SK-N-SH (cell line): ENCODE results near the gene RPS6KA5. TPM values are rescaled to one million over a fixed set of nuclear protein-coding genes. Genes with fewer than 3 reads are reported as not detected.

ENCODE experiments used
- CTCF ChIA-PET: fragments of 300-600, 350-600 bp; formaldehyde crosslinking; extraction: SDS; loops from one replicate; lab custom pipeline; 2021; lab: Yijun Ruan, JAX
- POLR2A ChIA-PET: fragments of 350-600 bp; sonication (Branson Sonifier 250); formaldehyde crosslinking; extraction: SDS; loops from one replicate; lab custom pipeline; 2020; ENCODE audit warnings: antibody characterized with exemption, inconsistent platforms; lab: Yijun Ruan, JAX
- DNase-seq: peaks from one replicate; pipeline ENCODE4 v3.0.0; 2012
- H2AFZ ChIP-seq: fragments of 200-600 bp; sonication (generic); 2 replicates; pipeline ENCODE4 v1.8.1; 2016; ENCODE audit warnings: antibody characterized with exemption, mild to moderate bottlenecking, low read depth
- H3F3A ChIP-seq: fragments of 200-600 bp; sonication (generic); replicated peaks from 2 replicates; pipeline ENCODE3; 2016; ENCODE audit warnings: antibody characterized with exemption, mild to moderate bottlenecking; ENCODE audit not compliant: insufficient read depth
- H3K27ac ChIP-seq, 2 experiments: fragments of 200-500 bp in 1 of 2; fragments of 200-600 bp in 1 of 2; sonication (Bioruptor generic) in 1 of 2; sonication (generic), shearing (Covaris generic) in 1 of 2; 2 replicates each; pipeline versions ENCODE4 v1.5.1 to v1.6.1; 2014 to 2016; ENCODE audit warnings: low read depth in 2 of 2, inconsistent platforms in 1 of 2, low read length in 1 of 2, mild to moderate bottlenecking in 1 of 2, mixed read lengths in 1 of 2
- H3K27me3 ChIP-seq: fragments of 200-600 bp; sonication (generic), shearing (Covaris generic); 2 replicates; pipeline ENCODE4 v1.6.1; 2016; ENCODE audit warnings: mixed run types; ENCODE audit not compliant: insufficient read depth
- H3K36me3 ChIP-seq, 2 experiments: fragments of 200-500 bp in 1 of 2; fragments of 200-600 bp in 1 of 2; sonication (Bioruptor generic) in 1 of 2; sonication (generic) in 1 of 2; replicated peaks in 1 of 2; 2 replicates each; pipeline versions ENCODE3 to v1.5.1; 2014 to 2016; ENCODE audit warnings: low read length in 1 of 2, mild to moderate bottlenecking in 1 of 2; ENCODE audit not compliant: insufficient read depth in 2 of 2, control insufficient read depth in 1 of 2
- H3K4me1 ChIP-seq, 2 experiments: fragments of 200-500 bp in 1 of 2; fragments of 200-600 bp in 1 of 2; sonication (Bioruptor generic) in 1 of 2; sonication (generic), shearing (Covaris generic) in 1 of 2; 2 replicates each; pipeline versions ENCODE4 v1.5.1 to v1.6.1; 2014 to 2016; ENCODE audit warnings: low read depth in 1 of 2, low read length in 1 of 2, mixed run types in 1 of 2; ENCODE audit not compliant: insufficient read depth in 2 of 2, control insufficient read depth in 1 of 2
- H3K4me2 ChIP-seq: fragments of 200-600 bp; sonication (generic), shearing (Covaris generic); 2 replicates; pipeline ENCODE4 v1.6.1; 2017; ENCODE audit warnings: mixed run types
- H3K4me3 ChIP-seq, 2 experiments: fragments of 200-500 bp in 1 of 2; fragments of 200-600 bp in 1 of 2; sonication (Bioruptor generic) in 1 of 2; sonication (generic), shearing (Covaris generic) in 1 of 2; 2 replicates each; pipeline versions ENCODE4 v1.5.1 to v1.8.1; 2014 to 2016; ENCODE audit warnings: low read depth in 2 of 2, inconsistent platforms in 1 of 2, low read length in 1 of 2, mild to moderate bottlenecking in 1 of 2, mixed read lengths in 1 of 2, moderate library complexity in 1 of 2
- H3K79me2 ChIP-seq: fragments of 200-600 bp; sonication (generic); 2 replicates; pipeline ENCODE4 v1.8.1; 2017; ENCODE audit warnings: mild to moderate bottlenecking; ENCODE audit not compliant: insufficient read depth
- H3K9ac ChIP-seq: fragments of 200-600 bp; sonication (generic); 2 replicates; pipeline ENCODE4 v1.6.1; 2017; ENCODE audit warnings: mixed run types
- H3K9me2 ChIP-seq: fragments of 200-600 bp; sonication (generic); 2 replicates; pipeline ENCODE4 v1.6.1; 2017; ENCODE audit warnings: mixed run types
- H3K9me3 ChIP-seq: fragments of 200-600 bp; sonication (generic); 2 replicates; pipeline ENCODE4 v1.6.1; 2017; ENCODE audit warnings: mixed run types, mild to moderate bottlenecking, moderate library complexity
- H4K20me1 ChIP-seq: fragments of 200-600 bp; sonication (generic); 2 replicates; pipeline ENCODE4 v1.6.1; 2017; ENCODE audit warnings: mild to moderate bottlenecking, mixed run types; ENCODE audit not compliant: insufficient read depth
- CHD2 ChIP-seq: fragments of 150-350 bp; IDR thresholded peaks from 2 replicates; pipeline ENCODE4 v1.6.1; 2018; ENCODE audit warnings: low read length; ENCODE audit not compliant: partially characterized antibody
- EP300 ChIP-seq, 2 experiments: IDR thresholded peaks; 2 replicates each; pipeline versions ENCODE4 v1.4.0 to v1.6.1; 2012; ENCODE audit warnings: borderline replicate concordance in 1 of 2, low read depth in 1 of 2, low read length in 1 of 2
- FOXM1 ChIP-seq: IDR thresholded peaks from 2 replicates; pipeline ENCODE4 v1.4.0; 2012; ENCODE audit warnings: low read depth, mild to moderate bottlenecking
- GATA2 ChIP-seq: sonication (generic); formaldehyde crosslinking; IDR thresholded peaks from 2 replicates; pipeline ENCODE4 v1.5.0; 2020; ENCODE audit warnings: mild to moderate bottlenecking, missing genetic modification reagents
- IRF3 ChIP-seq: fragments of 150-350 bp; IDR thresholded peaks from 2 replicates; pipeline ENCODE4 v1.6.1; 2016; ENCODE audit warnings: mild to moderate bottlenecking, low read depth, low read length
- JUND ChIP-seq: IDR thresholded peaks from 2 replicates; pipeline ENCODE4 v1.4.0; 2012
- MAX ChIP-seq: IDR thresholded peaks from 2 replicates; pipeline ENCODE4 v1.4.0; 2012; ENCODE audit warnings: low read depth
- MXI1 ChIP-seq: IDR thresholded peaks from 2 replicates; pipeline ENCODE4 v1.6.1; 2012; ENCODE audit warnings: mild to moderate bottlenecking, low read depth, low read length, improper control_type of control experiment
- PBX3 ChIP-seq: IDR thresholded peaks from 2 replicates; pipeline ENCODE4; 2012
- POLR2AphosphoS5 ChIP-seq: IDR thresholded peaks from 2 replicates; pipeline ENCODE4 v1.6.1; 2012; ENCODE audit warnings: low read depth, low read length
- RAD21 ChIP-seq: IDR thresholded peaks from 2 replicates; pipeline ENCODE4 v1.6.1; 2012; ENCODE audit warnings: mild to moderate bottlenecking, low read length
- RCOR1 ChIP-seq: fragments of 150-350 bp; IDR thresholded peaks from 2 replicates; pipeline ENCODE4 v1.6.1; 2017; ENCODE audit warnings: antibody characterized with exemption, low read length
- REST ChIP-seq: IDR thresholded peaks from 2 replicates; pipeline ENCODE4 v1.6.1; 2012; ENCODE audit warnings: mild to moderate bottlenecking, low read depth, low read length, moderate library complexity
- RXRA ChIP-seq: IDR thresholded peaks from 2 replicates; pipeline ENCODE4 v1.4.0; 2012; ENCODE audit warnings: low read depth, mild to moderate bottlenecking, borderline replicate concordance
- SIN3A ChIP-seq: IDR thresholded peaks from 2 replicates; pipeline ENCODE4 v1.6.1; 2012; ENCODE audit warnings: low read depth, mild to moderate bottlenecking, low read length, moderate library complexity, borderline replicate concordance
- TAF1 ChIP-seq: IDR thresholded peaks from 2 replicates; pipeline ENCODE4 v1.6.1; 2012; ENCODE audit warnings: low read depth, mild to moderate bottlenecking, low read length, moderate library complexity, borderline replicate concordance
- TCF12 ChIP-seq: IDR thresholded peaks from 2 replicates; pipeline ENCODE4 v1.4.0; 2012
- TEAD4 ChIP-seq: IDR thresholded peaks from 2 replicates; pipeline ENCODE4 v1.4.0; 2012; ENCODE audit warnings: mild to moderate bottlenecking, borderline replicate concordance; ENCODE audit not compliant: insufficient read depth
- YY1 ChIP-seq: IDR thresholded peaks from 2 replicates; pipeline ENCODE4 v1.4.0; 2012; ENCODE audit warnings: low read depth, mild to moderate bottlenecking
- WGBS: methylation state at CpG from one replicate; pipeline ENCODE4 v1.1.6; 2017; ENCODE audit warnings: low lambda C conversion rate; 5-methylcytosine and 5-hydroxymethylcytosine counted together
- polyA plus RNA-seq, 3 experiments: library from polyadenylated mRNA; depleted of rRNA; stranded (reverse); fragments of >200 nt; gene quantifications; 2 replicates each; pipeline ENCODE4 v1.2.3, GENCODE V29; 2012
- TF ChIP-seq, protein P1 (sequence below): IDR thresholded peaks from 2 replicates; pipeline ENCODE4 v1.4.0; 2012; ENCODE audit warnings: low read depth, borderline replicate concordance
- TF ChIP-seq, protein P2 (sequence below): fragments of 200-600 bp; sonication (generic); IDR thresholded peaks from 2 replicates; pipeline ENCODE4 v1.6.1; 2017; ENCODE audit warnings: antibody characterized with exemption, mild to moderate bottlenecking, moderate library complexity
- TF ChIP-seq, protein P3 (sequence below): fragments of 150-350 bp; IDR thresholded peaks from 2 replicates; pipeline ENCODE4 v1.6.1; 2017; ENCODE audit warnings: antibody characterized with exemption, low read length, low read depth, borderline replicate concordance

Gene RPS6KA5
- polyA plus RNA-seq, 1 of the 3 experiments (the other 2 are of a cell fraction): 0.67 TPM

DNA sequence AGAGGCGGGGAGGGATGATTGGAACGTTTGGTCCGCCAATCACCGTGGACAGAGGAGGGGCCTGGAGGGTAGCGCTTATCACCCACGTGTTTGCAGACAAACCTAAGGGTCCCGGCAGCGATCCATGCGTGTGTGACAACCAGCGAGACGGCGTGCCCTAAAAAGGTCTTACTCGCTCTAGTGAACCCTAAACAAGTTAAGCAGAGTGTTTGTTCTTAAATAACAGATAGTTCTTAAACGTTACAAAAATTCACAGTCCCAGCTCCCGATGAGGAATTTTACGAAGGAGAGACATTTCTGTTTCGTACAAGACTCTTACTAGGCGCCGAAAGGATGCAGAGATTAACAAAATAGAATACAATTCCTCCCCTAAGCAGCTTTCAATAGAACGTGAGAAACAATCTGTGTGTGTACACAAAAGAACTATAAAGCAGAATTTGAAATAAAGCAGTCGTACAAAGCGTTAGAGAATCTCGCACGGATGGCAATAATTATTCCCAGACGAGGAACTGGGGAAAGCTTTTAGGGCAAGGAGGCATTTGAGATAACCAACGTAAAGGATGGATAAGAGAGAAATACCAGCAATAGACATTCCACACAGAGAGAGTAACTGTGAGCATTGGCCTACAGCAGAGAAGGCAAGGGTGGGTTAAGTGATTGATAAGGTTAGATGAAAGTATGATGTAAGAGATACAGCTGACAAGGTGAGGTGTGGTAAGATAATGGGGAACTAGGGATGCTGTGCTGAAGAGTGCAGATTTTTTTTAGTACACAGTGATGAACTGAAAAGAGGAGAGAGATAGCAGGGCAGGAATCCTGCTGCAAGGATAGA is 831 bp upstream of the RPS6KA5 start:
- Histone ChIP-seq H3K9me2 (no peaks in the 10 kb centered on the region), H3K4me2 (peak overlapping the region; percentile 77), H3K27ac (peak overlapping the region; percentile 34 to 69; a peak in 3 of 4 replicates), H3K27me3 (no peaks in the 10 kb centered on the region), H4K20me1 (no peaks in the 10 kb centered on the region), H3K4me1 (peaks cover 0 to 7% of the 10 kb centered on the region in 2 experiments; a peak in 3 of 4 replicates), H3K4me3 (peak overlapping the region; percentile 58 to 65), H2AFZ (peak overlapping the region; percentile 97), H3F3A (no peaks in the 10 kb centered on the region), H3K79me2 (no peaks in the 10 kb centered on the region), H3K36me3 (no peaks in the 10 kb centered on the region), H3K9ac (peak overlapping the region; percentile 56; the same call in 1 of the 2 replicates), H3K9me3 (no peaks in the 10 kb centered on the region)
- DNase-seq: peak; percentile 27
- CTCF ChIA-PET: interaction anchor here (1.1 to 6.7 kb wide), 7 partner anchors 21 to 357 kb away, joined by 3 to 53 read pairs (median 4); partner anchors contain the start of gene CCDC88C
- WGBS: 1% methylated on average over 26 of the region's 26 CpGs
- POLR2A ChIA-PET: interaction anchor here (1.1 to 2.2 kb wide), 4 partner anchors 43 to 110 kb away, joined by 3 to 11 read pairs (median 6); partner anchors contain the start of gene DGLUCY
- TF ChIP-seq TCF12 (no peak), SIN3A (peak; percentile 94; the same call in 1 of the 2 replicates), YY1 (0 out of 2 replicates have a peak, but pooled peaks have one; percentile 3), GATA2 (peak; percentile 33; the same call in 1 of the 2 replicates), RXRA (no peak), RAD21 (no peak), RCOR1 (peak; percentile 5; the same call in 1 of the 2 replicates), CHD2 (no peak), MAX (peak; percentile 99), POLR2AphosphoS5 (no peak), REST (no peak), TEAD4 (no peak), MXI1 (peak; percentile 100), TAF1 (no peak), EP300 (IDR thresholded peaks at IDR 0.05; ENCODE audit: borderline replicate concordance in 1 of 2, low read depth in 1 of 2, low read length in 1 of 2) (no peak), PBX3 (peak; percentile 97), FOXM1 (no peak), IRF3 (peak; percentile 85), JUND (no peak)
- TF ChIP-seq, protein P1, sequence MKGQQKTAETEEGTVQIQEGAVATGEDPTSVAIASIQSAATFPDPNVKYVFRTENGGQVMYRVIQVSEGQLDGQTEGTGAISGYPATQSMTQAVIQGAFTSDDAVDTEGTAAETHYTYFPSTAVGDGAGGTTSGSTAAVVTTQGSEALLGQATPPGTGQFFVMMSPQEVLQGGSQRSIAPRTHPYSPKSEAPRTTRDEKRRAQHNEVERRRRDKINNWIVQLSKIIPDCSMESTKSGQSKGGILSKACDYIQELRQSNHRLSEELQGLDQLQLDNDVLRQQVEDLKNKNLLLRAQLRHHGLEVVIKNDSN: peak; percentile 31; the same call in 1 of the 2 replicates
- TF ChIP-seq, protein P2, sequence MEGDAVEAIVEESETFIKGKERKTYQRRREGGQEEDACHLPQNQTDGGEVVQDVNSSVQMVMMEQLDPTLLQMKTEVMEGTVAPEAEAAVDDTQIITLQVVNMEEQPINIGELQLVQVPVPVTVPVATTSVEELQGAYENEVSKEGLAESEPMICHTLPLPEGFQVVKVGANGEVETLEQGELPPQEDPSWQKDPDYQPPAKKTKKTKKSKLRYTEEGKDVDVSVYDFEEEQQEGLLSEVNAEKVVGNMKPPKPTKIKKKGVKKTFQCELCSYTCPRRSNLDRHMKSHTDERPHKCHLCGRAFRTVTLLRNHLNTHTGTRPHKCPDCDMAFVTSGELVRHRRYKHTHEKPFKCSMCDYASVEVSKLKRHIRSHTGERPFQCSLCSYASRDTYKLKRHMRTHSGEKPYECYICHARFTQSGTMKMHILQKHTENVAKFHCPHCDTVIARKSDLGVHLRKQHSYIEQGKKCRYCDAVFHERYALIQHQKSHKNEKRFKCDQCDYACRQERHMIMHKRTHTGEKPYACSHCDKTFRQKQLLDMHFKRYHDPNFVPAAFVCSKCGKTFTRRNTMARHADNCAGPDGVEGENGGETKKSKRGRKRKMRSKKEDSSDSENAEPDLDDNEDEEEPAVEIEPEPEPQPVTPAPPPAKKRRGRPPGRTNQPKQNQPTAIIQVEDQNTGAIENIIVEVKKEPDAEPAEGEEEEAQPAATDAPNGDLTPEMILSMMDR: no peak
- TF ChIP-seq, protein P3, sequence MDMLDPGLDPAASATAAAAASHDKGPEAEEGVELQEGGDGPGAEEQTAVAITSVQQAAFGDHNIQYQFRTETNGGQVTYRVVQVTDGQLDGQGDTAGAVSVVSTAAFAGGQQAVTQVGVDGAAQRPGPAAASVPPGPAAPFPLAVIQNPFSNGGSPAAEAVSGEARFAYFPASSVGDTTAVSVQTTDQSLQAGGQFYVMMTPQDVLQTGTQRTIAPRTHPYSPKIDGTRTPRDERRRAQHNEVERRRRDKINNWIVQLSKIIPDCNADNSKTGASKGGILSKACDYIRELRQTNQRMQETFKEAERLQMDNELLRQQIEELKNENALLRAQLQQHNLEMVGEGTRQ: no peak
